Measurements from ENCODE around the gene SCO2. TPM values are rescaled to one million over a fixed set of nuclear protein-coding genes. Genes with fewer than 3 reads are reported as not detected.

The SCO2 gene
- total RNA-seq, 2 experiments from 2014 or later, result 4.1 to 4.9 TPM

GRCh38 chr22:50571264-50572175 is 46.1 kb upstream of the SCO2 start:
- Histone ChIP-seq H4K20me1 (ENCODE audit: insufficient read depth, low read length) (no peaks in the 10 kb centered on the region), H3K4me2 (ENCODE audit: low read length) (no peak overlapping the region; the same call in 1 of the 2 replicates), H3K27ac (ENCODE audit: low read depth, low read length, poor library complexity, severe bottlenecking) (no peak overlapping the region), H3K4me1 (ENCODE audit: insufficient read depth, low read length, poor library complexity, severe bottlenecking) (peaks cover 26% of the 10 kb centered on the region), H3K9me2 (ENCODE audit: insufficient read depth, low read length) (no peaks in the 10 kb centered on the region), H2AFZ (ENCODE audit: low read length) (no peak overlapping the region), H3K79me2 (ENCODE audit: insufficient read depth, low read depth, low read length) (no peaks in the 10 kb centered on the region), H3K36me3 (ENCODE audit: insufficient read depth, low read length) (peaks cover 87% of the 10 kb centered on the region), H3K4me3 (ENCODE audit: low read depth, low read length, poor library complexity, severe bottlenecking) (no peak overlapping the region), H3K9me3 (ENCODE audit: low read length) (no peaks in the 10 kb centered on the region)
- TF ChIP-seq EZH2phosphoT487 (IDR thresholded peaks at IDR 0.05; ENCODE audit: borderline replicate concordance, low read depth, low read length), result no peak
- ChIA-PET CTCF (ENCODE audit: unreplicated experiment) (no interaction called here), POLR2A (no interaction called here)
- DNase-seq (ENCODE audit: low spot score), result no peak
- BruUV-seq (replicated peaks), result no TSS peak
- intact Hi-C loops (cut with micrococcal nuclease; ENCODE audit: unreplicated experiment), result no loop called here

GRCh38 chr22:50570861-50571260 is 45.5 kb upstream of the SCO2 start:
- Histone ChIP-seq H2AFZ (ENCODE audit: low read length) (no peak overlapping the region), H3K9me2 (ENCODE audit: insufficient read depth, low read length) (no peaks in the 10 kb centered on the region), H3K4me3 (ENCODE audit: low read depth, low read length, poor library complexity, severe bottlenecking) (no peak overlapping the region), H4K20me1 (ENCODE audit: insufficient read depth, low read length) (no peaks in the 10 kb centered on the region), H3K79me2 (ENCODE audit: insufficient read depth, low read depth, low read length) (no peaks in the 10 kb centered on the region), H3K9me3 (ENCODE audit: low read length) (no peaks in the 10 kb centered on the region), H3K27ac (ENCODE audit: low read depth, low read length, poor library complexity, severe bottlenecking) (no peak overlapping the region), H3K4me2 (ENCODE audit: low read length) (peak overlapping the region; percentile 47), H3K4me1 (ENCODE audit: insufficient read depth, low read length, poor library complexity, severe bottlenecking) (peaks cover 26% of the 10 kb centered on the region), H3K36me3 (ENCODE audit: insufficient read depth, low read length) (peaks cover 81% of the 10 kb centered on the region)
- DNase-seq (ENCODE audit: low spot score), result no peak
- ChIA-PET CTCF (ENCODE audit: unreplicated experiment) (no interaction called here), POLR2A (no interaction called here)
- BruUV-seq (replicated peaks), result no TSS peak
- TF ChIP-seq CTCF (conservative IDR thresholded peaks at IDR 0.05; ENCODE audit: low read length), result no peak
- TF ChIP-seq EZH2phosphoT487 (IDR thresholded peaks at IDR 0.05; ENCODE audit: borderline replicate concordance, low read depth, low read length), result no peak
- intact Hi-C loops (cut with micrococcal nuclease; ENCODE audit: unreplicated experiment), result no loop called here

DNA sequence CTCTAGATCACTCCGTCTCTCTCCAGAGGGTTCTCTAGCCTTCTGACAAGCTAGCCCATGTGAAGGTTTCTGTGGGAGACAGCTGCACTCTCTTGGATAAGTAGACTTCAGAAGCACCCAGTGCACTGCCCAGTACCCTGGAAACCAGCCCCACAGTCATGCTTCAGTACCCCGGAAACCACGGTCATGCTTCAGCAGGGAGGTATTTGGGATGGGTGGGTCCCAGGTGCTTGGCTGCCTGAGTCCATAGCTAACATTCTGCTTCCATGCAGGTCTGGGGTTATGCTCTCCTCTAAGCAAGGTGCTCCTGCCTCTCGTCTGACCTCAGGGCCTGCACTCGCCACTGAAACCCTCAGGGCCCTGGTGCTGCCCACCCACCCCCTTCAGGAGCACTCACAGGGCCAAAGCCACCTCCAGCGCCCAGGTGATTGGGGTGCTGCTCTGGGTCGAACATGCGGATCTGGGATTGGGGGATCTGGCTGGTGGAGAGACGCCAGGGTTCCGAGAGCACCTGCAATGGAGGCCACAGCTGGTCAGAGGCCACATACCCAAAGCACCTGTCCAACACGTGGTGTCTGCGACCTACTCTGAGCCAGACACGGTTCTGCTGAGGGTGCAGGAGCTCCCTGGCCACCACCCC is 44.6 kb upstream of the SCO2 start:
- peaks cover 26% of the 10 kb centered on the region for H3K4me1 ChIP-seq (ENCODE audit: insufficient read depth, low read length, poor library complexity, severe bottlenecking)
- no peaks in the 10 kb centered on the region for H4K20me1 ChIP-seq (ENCODE audit: insufficient read depth, low read length)
- DNase-seq (ENCODE audit: low spot score), result peak; percentile 67
- no peak for TF ChIP-seq EZH2phosphoT487 (IDR thresholded peaks at IDR 0.05; ENCODE audit: borderline replicate concordance, low read depth, low read length)
- no peak for TF ChIP-seq CTCF (conservative IDR thresholded peaks at IDR 0.05; ENCODE audit: low read length)
- H3K9me2 ChIP-seq (ENCODE audit: insufficient read depth, low read length), result no peaks in the 10 kb centered on the region
- no peak overlapping the region for H3K4me3 ChIP-seq (ENCODE audit: low read depth, low read length, poor library complexity, severe bottlenecking)
- ChIA-PET POLR2A (interaction anchor here (0.7 kb wide), 1 partner anchor 37 kb away, joined by 3 read pairs; no protein-coding TSS in a partner anchor), CTCF (ENCODE audit: unreplicated experiment) (no interaction called here)
- intact Hi-C loops (cut with micrococcal nuclease; ENCODE audit: unreplicated experiment), result no loop called here
- no peaks in the 10 kb centered on the region for H3K9me3 ChIP-seq (ENCODE audit: low read length)
- H3K27ac ChIP-seq (ENCODE audit: low read depth, low read length, poor library complexity, severe bottlenecking), result peak overlapping the region; percentile 29
- H2AFZ ChIP-seq (ENCODE audit: low read length), result no peak overlapping the region
- no TSS peak for BruUV-seq (replicated peaks)
- H3K36me3 ChIP-seq (ENCODE audit: insufficient read depth, low read length), result peaks cover 72% of the 10 kb centered on the region
- peak overlapping the region; percentile 47 for H3K4me2 ChIP-seq (ENCODE audit: low read length)
- H3K79me2 ChIP-seq (ENCODE audit: insufficient read depth, low read depth, low read length), result no peaks in the 10 kb centered on the region

All from OCI-LY7 (cell line).